WTC11 (cell line): ENCODE data around the gene ZNF821.

Experiments
- CBFB ChIP-seq: sonication (generic); formaldehyde crosslinking; IDR thresholded peaks from 2 replicates; pipeline ENCODE4 v1.8.1; 2022; ENCODE audit warnings: mild to moderate bottlenecking, low read depth, missing genetic modification reagents
- CREM ChIP-seq: sonication (generic); formaldehyde crosslinking; IDR thresholded peaks from 2 replicates; pipeline ENCODE4 v1.8.1; 2022; ENCODE audit warnings: mild to moderate bottlenecking, missing genetic modification reagents, moderate library complexity
- ESRRA ChIP-seq: sonication (generic); formaldehyde crosslinking; IDR thresholded peaks from 2 replicates; pipeline ENCODE4 v1.8.1; 2022; ENCODE audit warnings: mild to moderate bottlenecking, missing genetic modification reagents, borderline replicate concordance
- MLX ChIP-seq: sonication (generic); formaldehyde crosslinking; IDR thresholded peaks from 2 replicates; pipeline ENCODE4 v1.8.1; 2023; ENCODE audit warnings: mild to moderate bottlenecking, missing genetic modification reagents, moderate library complexity
- NR2C2 ChIP-seq: sonication (generic); formaldehyde crosslinking; IDR thresholded peaks from 2 replicates; pipeline ENCODE4 v1.8.0; 2022; ENCODE audit warnings: mild to moderate bottlenecking, missing genetic modification reagents
- PREB ChIP-seq: sonication (generic); formaldehyde crosslinking; IDR thresholded peaks from 2 replicates; pipeline ENCODE4 v1.8.1; 2022; ENCODE audit warnings: mild to moderate bottlenecking, missing genetic modification reagents, moderate library complexity, borderline replicate concordance
- USF2 ChIP-seq: sonication (generic); formaldehyde crosslinking; IDR thresholded peaks from 2 replicates; pipeline ENCODE4 v1.8.1; 2023; ENCODE audit warnings: mild to moderate bottlenecking, missing genetic modification reagents, moderate library complexity
- ZNF416 ChIP-seq: fragments of 250-450 bp; sonication (Bioruptor Pico); IDR thresholded peaks from 2 replicates; pipeline ENCODE4 v1.9.0; 2021; ENCODE audit warnings: mild to moderate bottlenecking, inconsistent platforms
- TF ChIP-seq, protein P1 (sequence below): fragments of 200-600 bp; IDR thresholded peaks from 2 replicates; pipeline ENCODE4 v1.8.0; 2022; ENCODE audit warnings: antibody characterized with exemption
- TF ChIP-seq, protein P2 (sequence below): sonication (generic); formaldehyde crosslinking; IDR thresholded peaks from 2 replicates; pipeline ENCODE4 v1.8.1; 2023; ENCODE audit warnings: mild to moderate bottlenecking, missing genetic modification reagents, borderline replicate concordance

DNA sequence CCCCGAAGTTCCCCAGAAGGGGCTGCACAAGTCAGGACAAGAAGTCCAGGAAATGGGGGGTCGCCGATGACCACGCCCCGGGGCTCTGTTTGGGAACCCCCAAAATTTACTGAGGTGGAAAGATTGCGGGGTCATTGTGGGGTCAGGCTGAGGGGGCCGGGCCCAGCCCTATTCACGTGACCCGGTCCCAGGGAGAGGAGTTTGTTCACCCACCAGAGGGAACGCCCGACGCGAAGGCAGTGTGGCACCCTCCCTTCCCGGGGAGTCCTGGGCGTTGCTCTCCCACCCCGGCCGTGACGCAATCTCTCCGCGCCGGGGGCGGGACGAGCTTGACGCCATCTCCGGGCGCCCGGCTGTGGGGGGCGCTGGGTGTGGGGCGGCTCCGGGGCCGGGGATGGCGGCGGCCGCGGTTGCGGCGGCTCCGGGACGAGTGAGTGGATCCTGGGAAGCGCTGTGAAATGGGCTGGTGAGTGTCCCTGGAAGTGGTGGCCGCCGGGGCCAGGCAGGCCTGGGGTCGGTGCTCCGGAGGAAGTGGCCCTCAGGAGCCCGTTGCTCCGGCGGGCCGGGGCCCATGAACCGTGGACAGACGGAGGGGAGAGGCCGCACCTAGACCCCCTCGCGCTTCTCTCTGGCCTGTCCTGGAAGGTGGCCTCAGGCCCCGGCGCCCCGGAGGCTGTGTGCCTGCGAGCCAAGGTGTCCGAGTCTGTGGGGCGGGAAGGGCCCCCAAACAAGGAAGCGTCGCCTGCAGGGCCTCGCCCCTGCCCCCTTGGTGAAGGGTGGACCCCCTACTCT lies 38.1 kb downstream of the ZNF821 start, which contains the start of gene ATXN1L:
- no peak for TF ChIP-seq ESRRA (CRISPR knock-in tag)
- no peak for TF ChIP-seq NR2C2 (CRISPR knock-in tag)
- TF ChIP-seq, protein P1, sequence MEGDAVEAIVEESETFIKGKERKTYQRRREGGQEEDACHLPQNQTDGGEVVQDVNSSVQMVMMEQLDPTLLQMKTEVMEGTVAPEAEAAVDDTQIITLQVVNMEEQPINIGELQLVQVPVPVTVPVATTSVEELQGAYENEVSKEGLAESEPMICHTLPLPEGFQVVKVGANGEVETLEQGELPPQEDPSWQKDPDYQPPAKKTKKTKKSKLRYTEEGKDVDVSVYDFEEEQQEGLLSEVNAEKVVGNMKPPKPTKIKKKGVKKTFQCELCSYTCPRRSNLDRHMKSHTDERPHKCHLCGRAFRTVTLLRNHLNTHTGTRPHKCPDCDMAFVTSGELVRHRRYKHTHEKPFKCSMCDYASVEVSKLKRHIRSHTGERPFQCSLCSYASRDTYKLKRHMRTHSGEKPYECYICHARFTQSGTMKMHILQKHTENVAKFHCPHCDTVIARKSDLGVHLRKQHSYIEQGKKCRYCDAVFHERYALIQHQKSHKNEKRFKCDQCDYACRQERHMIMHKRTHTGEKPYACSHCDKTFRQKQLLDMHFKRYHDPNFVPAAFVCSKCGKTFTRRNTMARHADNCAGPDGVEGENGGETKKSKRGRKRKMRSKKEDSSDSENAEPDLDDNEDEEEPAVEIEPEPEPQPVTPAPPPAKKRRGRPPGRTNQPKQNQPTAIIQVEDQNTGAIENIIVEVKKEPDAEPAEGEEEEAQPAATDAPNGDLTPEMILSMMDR = no peak
- no peak; the same call in 1 of the 2 replicates for TF ChIP-seq CBFB
- peak; percentile 86 for TF ChIP-seq USF2 (CRISPR knock-in tag)
- TF ChIP-seq, protein P2, sequence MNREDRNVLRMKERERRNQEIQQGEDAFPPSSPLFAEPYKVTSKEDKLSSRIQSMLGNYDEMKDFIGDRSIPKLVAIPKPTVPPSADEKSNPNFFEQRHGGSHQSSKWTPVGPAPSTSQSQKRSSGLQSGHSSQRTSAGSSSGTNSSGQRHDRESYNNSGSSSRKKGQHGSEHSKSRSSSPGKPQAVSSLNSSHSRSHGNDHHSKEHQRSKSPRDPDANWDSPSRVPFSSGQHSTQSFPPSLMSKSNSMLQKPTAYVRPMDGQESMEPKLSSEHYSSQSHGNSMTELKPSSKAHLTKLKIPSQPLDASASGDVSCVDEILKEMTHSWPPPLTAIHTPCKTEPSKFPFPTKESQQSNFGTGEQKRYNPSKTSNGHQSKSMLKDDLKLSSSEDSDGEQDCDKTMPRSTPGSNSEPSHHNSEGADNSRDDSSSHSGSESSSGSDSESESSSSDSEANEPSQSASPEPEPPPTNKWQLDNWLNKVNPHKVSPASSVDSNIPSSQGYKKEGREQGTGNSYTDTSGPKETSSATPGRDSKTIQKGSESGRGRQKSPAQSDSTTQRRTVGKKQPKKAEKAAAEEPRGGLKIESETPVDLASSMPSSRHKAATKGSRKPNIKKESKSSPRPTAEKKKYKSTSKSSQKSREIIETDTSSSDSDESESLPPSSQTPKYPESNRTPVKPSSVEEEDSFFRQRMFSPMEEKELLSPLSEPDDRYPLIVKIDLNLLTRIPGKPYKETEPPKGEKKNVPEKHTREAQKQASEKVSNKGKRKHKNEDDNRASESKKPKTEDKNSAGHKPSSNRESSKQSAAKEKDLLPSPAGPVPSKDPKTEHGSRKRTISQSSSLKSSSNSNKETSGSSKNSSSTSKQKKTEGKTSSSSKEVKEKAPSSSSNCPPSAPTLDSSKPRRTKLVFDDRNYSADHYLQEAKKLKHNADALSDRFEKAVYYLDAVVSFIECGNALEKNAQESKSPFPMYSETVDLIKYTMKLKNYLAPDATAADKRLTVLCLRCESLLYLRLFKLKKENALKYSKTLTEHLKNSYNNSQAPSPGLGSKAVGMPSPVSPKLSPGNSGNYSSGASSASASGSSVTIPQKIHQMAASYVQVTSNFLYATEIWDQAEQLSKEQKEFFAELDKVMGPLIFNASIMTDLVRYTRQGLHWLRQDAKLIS = no peak
- 0 out of 2 replicates have a peak, but pooled peaks have one; percentile 33 for TF ChIP-seq MLX (CRISPR knock-in tag)
- peak; percentile 20; the same call in 1 of the 2 replicates for TF ChIP-seq ZNF416
- no peak for TF ChIP-seq PREB (CRISPR knock-in tag)
- TF ChIP-seq CREM (CRISPR knock-in tag) = peak; percentile 100
